GM12875 (cell line): ENCODE measurements around the gene AGRN.

Experiments
- H3K4me3 ChIP-seq: one replicate; pipeline ENCODE4 v1.5.1; 2011; ENCODE audit warnings: low read depth, low read length, control low read depth
- TF ChIP-seq, protein P1 (sequence below): IDR thresholded peaks from 2 replicates; pipeline ENCODE4 v1.5.1; 2011; ENCODE audit warnings: low read depth, mild to moderate bottlenecking, control low read depth, inconsistent platforms, low read length, moderate library complexity, borderline replicate concordance; ENCODE audit not compliant: insufficient read depth

Gene AGRN

DNA sequence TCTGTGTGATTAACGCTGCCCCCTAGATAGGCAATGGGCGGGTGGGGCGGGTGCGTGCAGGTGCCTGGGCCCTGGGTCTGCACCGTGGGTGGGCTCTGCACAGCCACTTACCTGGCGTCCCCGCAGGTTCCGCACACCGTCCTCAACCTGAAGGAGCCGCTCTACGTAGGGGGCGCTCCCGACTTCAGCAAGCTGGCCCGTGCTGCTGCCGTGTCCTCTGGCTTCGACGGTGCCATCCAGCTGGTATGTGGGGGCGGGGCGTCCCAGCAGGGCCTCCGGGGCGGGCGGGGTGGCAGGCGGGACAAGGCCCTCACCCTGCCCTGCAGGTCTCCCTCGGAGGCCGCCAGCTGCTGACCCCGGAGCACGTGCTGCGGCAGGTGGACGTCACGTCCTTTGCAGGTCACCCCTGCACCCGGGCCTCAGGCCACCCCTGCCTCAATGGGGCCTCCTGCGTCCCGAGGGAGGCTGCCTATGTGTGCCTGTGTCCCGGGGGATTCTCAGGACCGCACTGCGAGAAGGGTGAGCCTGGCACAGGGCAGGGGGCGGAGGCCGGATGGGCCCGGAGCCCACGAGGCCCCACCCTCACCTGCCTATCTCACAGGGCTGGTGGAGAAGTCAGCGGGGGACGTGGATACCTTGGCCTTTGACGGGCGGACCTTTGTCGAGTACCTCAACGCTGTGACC is 31.3 kb downstream of the AGRN start:
- no peak overlapping the region for H3K4me3 ChIP-seq
- TF ChIP-seq, protein P1, sequence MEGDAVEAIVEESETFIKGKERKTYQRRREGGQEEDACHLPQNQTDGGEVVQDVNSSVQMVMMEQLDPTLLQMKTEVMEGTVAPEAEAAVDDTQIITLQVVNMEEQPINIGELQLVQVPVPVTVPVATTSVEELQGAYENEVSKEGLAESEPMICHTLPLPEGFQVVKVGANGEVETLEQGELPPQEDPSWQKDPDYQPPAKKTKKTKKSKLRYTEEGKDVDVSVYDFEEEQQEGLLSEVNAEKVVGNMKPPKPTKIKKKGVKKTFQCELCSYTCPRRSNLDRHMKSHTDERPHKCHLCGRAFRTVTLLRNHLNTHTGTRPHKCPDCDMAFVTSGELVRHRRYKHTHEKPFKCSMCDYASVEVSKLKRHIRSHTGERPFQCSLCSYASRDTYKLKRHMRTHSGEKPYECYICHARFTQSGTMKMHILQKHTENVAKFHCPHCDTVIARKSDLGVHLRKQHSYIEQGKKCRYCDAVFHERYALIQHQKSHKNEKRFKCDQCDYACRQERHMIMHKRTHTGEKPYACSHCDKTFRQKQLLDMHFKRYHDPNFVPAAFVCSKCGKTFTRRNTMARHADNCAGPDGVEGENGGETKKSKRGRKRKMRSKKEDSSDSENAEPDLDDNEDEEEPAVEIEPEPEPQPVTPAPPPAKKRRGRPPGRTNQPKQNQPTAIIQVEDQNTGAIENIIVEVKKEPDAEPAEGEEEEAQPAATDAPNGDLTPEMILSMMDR = no peak

DNA sequence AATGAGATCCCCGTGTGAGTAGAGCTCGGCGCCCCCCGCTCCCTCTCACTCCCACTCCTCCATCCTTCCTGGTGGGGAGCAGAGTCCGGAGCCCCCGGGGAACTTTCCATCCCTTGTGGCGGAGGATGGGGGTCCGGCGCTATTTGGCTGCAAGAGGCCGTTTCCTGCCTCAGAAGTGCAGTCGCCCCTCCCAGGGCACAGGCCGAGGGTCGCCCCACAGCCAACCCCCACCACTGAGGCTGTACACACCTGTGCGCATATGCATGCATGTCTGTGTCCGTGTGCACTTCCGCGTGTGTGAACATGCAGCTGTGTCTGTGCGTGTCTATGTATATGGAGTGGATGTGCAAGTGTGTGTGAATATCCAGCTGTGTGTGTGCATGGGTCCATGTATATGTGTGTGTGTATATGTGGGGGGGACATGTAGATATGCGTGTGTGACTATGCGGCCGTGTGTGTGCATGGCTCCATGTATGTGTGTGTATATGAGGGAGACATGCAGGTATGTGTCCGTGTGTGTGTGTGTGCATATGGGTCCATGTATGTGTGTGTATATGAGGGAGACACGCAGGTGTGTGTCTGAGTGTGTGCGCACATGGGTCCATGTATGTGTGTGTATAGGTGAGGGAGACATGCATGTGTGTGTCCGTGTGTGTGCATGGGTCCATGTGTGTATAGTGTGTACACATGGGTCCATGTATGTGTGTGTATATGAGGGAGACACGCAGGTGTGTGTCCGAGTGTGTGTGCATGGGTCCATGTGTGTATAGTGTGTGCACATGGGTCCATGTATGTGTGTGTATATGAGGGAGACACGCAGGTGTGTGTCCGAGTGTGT is 32.3 kb downstream of the AGRN start:
- TF ChIP-seq, protein P1 = no peak

DNA sequence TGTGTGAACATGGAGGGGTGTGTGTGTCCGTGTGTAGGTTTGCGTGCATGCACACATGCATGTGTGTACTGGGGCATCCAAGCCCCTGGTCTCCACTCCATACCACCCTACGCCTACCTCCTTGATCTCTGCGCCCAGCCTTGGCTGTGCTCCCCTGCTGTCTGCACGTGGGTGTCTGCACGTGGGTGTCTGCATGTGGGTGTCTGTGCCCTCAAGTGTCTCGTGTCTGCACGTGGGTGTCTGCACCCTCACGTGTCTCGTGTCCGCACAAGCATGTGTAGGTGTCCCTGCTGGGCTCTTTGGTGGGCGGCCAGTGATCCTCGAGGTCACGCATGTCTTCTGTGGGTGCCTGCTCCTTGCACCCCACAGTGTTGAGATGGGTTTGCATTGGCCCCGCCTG is 33.1 kb downstream of the AGRN start:
- TF ChIP-seq, protein P1 = no peak
- no peak overlapping the region for H3K4me3 ChIP-seq

More for the DNA sequence above, 32.3 kb downstream of the AGRN start:
- no peak overlapping the region for H3K4me3 ChIP-seq

DNA sequence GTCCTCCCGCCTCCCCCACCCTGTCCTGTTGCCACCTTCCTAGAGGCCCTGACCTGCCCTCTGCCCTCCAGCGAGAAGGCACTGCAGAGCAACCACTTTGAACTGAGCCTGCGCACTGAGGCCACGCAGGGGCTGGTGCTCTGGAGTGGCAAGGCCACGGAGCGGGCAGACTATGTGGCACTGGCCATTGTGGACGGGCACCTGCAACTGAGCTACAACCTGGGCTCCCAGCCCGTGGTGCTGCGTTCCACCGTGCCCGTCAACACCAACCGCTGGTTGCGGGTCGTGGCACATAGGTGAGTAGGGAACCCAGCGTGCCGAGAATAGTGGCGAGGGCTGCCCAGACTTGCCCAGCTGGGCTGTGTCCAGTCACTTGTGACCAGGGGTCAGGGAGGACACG is 33.8 kb downstream of the AGRN start:
- H3K4me3 ChIP-seq = no peak overlapping the region
- TF ChIP-seq, protein P1 = no peak

DNA sequence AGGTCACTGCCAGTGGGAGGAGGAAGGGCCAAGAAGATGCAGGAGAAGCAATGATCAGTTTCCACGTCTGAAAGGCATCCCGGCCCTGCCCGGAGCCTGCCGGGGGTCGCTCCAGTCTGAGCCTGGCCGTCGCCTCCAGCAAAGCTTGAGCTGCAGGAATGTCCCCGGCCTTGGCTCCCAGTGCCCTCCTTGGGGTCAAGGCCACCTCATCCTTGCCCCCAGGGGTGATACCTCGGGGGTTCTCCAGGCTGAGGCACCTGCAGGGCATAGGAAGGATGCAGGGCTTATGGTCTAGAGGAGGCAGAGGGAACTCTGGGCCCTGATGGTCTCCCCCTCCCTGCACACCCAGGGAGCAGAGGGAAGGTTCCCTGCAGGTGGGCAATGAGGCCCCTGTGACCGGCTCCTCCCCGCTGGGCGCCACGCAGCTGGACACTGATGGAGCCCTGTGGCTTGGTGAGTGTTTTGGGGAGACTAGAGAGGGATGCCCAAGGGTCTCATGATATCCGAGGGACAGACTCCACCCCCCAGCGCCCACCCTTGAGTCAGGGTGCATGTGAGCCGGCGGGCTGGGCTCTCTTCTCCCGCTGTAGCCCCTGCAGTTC is 34.3 kb downstream of the AGRN start:
- H3K4me3 ChIP-seq = no peak overlapping the region
- TF ChIP-seq, protein P1 = no peak

DNA sequence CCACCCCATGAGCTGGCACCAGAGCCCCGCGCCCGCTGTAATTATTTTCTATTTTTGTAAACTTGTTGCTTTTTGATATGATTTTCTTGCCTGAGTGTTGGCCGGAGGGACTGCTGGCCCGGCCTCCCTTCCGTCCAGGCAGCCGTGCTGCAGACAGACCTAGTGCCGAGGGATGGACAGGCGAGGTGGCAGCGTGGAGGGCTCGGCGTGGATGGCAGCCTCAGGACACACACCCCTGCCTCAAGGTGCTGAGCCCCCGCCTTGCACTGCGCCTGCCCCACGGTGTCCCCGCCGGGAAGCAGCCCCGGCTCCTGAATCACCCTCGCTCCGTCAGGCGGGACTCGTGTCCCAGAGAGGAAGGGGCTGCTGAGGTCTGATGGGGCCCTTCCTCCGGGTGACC is 35.1 kb downstream of the AGRN start:
- TF ChIP-seq, protein P1 = no peak
- no peak overlapping the region for H3K4me3 ChIP-seq
